ENCODE data around the gene DRG2.

DRG2 gene

DNA sequence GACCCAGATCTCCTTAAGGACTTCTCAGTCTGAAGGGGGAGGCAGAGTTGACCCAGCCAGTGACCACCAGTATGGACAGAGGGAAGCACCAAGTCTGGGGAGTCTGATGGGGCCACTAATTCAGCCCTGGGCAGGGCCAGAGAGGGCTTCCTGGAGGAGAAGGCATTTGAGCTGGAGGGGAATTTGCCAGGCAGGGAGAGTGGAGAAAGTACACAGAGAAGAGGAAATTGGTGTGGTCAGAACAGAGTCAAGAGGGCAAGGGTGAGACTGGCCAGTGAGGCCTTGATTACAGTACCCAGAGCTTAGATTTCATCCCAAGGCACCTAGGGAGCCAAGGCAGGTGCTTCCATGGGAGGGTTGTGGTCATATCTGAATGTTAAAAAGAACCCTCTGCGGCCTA lies 57.1 kb downstream of the DRG2 start:
- H3K9me3 ChIP-seq (ENCODE audit: insufficient read depth, low read depth, low read length): no peaks in the 10 kb centered on the region
- no peak overlapping the region for H3K4me3 ChIP-seq (ENCODE audit: low read length, poor library complexity, severe bottlenecking)
- no peaks in the 10 kb centered on the region for H3K9me2 ChIP-seq (replicated peaks; ENCODE audit: low read depth, low read length)
- no peaks in the 10 kb centered on the region for H3K4me1 ChIP-seq (ENCODE audit: insufficient read depth, low read length, poor library complexity, severe bottlenecking)
- TF ChIP-seq EZH2phosphoT487 (IDR thresholded peaks at IDR 0.05; ENCODE audit: borderline replicate concordance): no peak
- TF ChIP-seq, protein P1, sequence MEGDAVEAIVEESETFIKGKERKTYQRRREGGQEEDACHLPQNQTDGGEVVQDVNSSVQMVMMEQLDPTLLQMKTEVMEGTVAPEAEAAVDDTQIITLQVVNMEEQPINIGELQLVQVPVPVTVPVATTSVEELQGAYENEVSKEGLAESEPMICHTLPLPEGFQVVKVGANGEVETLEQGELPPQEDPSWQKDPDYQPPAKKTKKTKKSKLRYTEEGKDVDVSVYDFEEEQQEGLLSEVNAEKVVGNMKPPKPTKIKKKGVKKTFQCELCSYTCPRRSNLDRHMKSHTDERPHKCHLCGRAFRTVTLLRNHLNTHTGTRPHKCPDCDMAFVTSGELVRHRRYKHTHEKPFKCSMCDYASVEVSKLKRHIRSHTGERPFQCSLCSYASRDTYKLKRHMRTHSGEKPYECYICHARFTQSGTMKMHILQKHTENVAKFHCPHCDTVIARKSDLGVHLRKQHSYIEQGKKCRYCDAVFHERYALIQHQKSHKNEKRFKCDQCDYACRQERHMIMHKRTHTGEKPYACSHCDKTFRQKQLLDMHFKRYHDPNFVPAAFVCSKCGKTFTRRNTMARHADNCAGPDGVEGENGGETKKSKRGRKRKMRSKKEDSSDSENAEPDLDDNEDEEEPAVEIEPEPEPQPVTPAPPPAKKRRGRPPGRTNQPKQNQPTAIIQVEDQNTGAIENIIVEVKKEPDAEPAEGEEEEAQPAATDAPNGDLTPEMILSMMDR (conservative IDR thresholded peaks at IDR 0.05; ENCODE audit: low read length): no peak
- no peaks in the 10 kb centered on the region for H4K20me1 ChIP-seq (ENCODE audit: insufficient read depth, low read length, poor library complexity, severe bottlenecking)
- no peaks in the 10 kb centered on the region for H3K79me2 ChIP-seq (ENCODE audit: insufficient read depth, low read length)
- no peaks in the 10 kb centered on the region for H3F3A ChIP-seq (ENCODE audit: low read depth)
- H3K27me3 ChIP-seq (ENCODE audit: insufficient read depth, low read length, poor library complexity, severe bottlenecking): no peaks in the 10 kb centered on the region
- no peak overlapping the region for H3K9ac ChIP-seq (ENCODE audit: low read depth, low read length, poor library complexity, severe bottlenecking)
- H2AFZ ChIP-seq (ENCODE audit: low read length): no peak overlapping the region
- no peak overlapping the region for H3K4me2 ChIP-seq (ENCODE audit: low read depth, low read length, poor library complexity, severe bottlenecking)
- no peaks in the 10 kb centered on the region for H3K36me3 ChIP-seq (ENCODE audit: insufficient read depth, low read length)

DNA sequence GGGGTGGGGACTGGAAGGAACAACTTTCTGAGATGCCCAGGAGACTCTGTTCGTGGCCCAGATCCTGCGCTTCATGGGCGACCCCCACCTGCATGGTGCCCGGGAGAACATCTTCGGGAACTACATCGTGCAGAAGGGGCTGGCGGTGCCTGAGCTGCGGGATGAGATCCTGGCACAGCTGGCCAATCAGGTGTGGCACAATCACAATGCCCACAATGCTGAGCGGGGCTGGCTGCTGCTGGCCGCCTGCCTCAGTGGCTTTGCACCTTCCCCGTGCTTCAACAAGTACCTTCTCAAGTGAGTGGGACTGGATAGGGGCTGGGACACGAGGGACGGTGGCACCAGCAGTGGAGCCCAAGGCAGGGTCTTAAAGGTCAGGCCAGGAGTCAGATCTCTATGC lies 58.1 kb downstream of the DRG2 start:
- no peaks in the 10 kb centered on the region for H3F3A ChIP-seq (ENCODE audit: low read depth)
- no peaks in the 10 kb centered on the region for H3K36me3 ChIP-seq (ENCODE audit: insufficient read depth, low read length)
- H3K4me2 ChIP-seq (ENCODE audit: low read depth, low read length, poor library complexity, severe bottlenecking): no peak overlapping the region
- TF ChIP-seq, protein P1 (conservative IDR thresholded peaks at IDR 0.05; ENCODE audit: low read length): no peak
- TF ChIP-seq EZH2phosphoT487 (IDR thresholded peaks at IDR 0.05; ENCODE audit: borderline replicate concordance): no peak
- no peaks in the 10 kb centered on the region for H3K4me1 ChIP-seq (ENCODE audit: insufficient read depth, low read length, poor library complexity, severe bottlenecking)
- no peak overlapping the region for H3K4me3 ChIP-seq (ENCODE audit: low read length, poor library complexity, severe bottlenecking)
- H3K9me3 ChIP-seq (ENCODE audit: insufficient read depth, low read depth, low read length): no peaks in the 10 kb centered on the region
- H3K9me2 ChIP-seq (replicated peaks; ENCODE audit: low read depth, low read length): no peaks in the 10 kb centered on the region
- H3K79me2 ChIP-seq (ENCODE audit: insufficient read depth, low read length): no peaks in the 10 kb centered on the region
- no peaks in the 10 kb centered on the region for H4K20me1 ChIP-seq (ENCODE audit: insufficient read depth, low read length, poor library complexity, severe bottlenecking)
- no peaks in the 10 kb centered on the region for H3K27me3 ChIP-seq (ENCODE audit: insufficient read depth, low read length, poor library complexity, severe bottlenecking)
- no peak overlapping the region for H3K9ac ChIP-seq (ENCODE audit: low read depth, low read length, poor library complexity, severe bottlenecking)
- H2AFZ ChIP-seq (ENCODE audit: low read length): no peak overlapping the region

DNA sequence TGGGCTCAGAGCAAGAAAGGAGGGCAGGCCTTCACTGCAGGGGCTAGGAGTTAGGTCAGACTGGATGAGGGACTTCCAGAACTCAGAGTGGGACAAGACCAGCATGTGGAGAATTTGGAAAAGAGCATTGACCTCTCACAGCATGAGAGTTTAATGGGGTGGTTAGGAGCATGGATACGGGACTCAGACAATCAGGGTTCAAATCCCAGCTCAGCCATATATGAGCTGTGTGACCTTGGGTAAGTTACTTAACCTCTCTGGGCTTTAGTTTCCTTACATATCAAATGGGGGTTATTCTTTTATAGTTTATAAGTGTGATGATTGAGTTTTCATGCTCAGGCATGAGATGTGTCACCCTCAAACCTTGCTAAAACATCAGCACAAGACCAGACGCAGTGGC lies 58.5 kb downstream of the DRG2 start:
- Histone ChIP-seq H3K4me3 (ENCODE audit: low read length, poor library complexity, severe bottlenecking) (no peak overlapping the region), H3K9me2 (replicated peaks; ENCODE audit: low read depth, low read length) (no peaks in the 10 kb centered on the region), H3K4me2 (ENCODE audit: low read depth, low read length, poor library complexity, severe bottlenecking) (no peak overlapping the region), H3K79me2 (ENCODE audit: insufficient read depth, low read length) (no peaks in the 10 kb centered on the region), H3F3A (ENCODE audit: low read depth) (no peaks in the 10 kb centered on the region), H3K27me3 (ENCODE audit: insufficient read depth, low read length, poor library complexity, severe bottlenecking) (no peaks in the 10 kb centered on the region), H3K36me3 (ENCODE audit: insufficient read depth, low read length) (no peaks in the 10 kb centered on the region), H4K20me1 (ENCODE audit: insufficient read depth, low read length, poor library complexity, severe bottlenecking) (no peaks in the 10 kb centered on the region), H3K4me1 (ENCODE audit: insufficient read depth, low read length, poor library complexity, severe bottlenecking) (no peaks in the 10 kb centered on the region), H3K9me3 (ENCODE audit: insufficient read depth, low read depth, low read length) (no peaks in the 10 kb centered on the region), H2AFZ (ENCODE audit: low read length) (no peak overlapping the region), H3K9ac (ENCODE audit: low read depth, low read length, poor library complexity, severe bottlenecking) (no peak overlapping the region)
- TF ChIP-seq, protein P1 (conservative IDR thresholded peaks at IDR 0.05; ENCODE audit: low read length): no peak
- TF ChIP-seq EZH2phosphoT487 (IDR thresholded peaks at IDR 0.05; ENCODE audit: borderline replicate concordance): no peak
